WTC11 (cell line): ENCODE data around the gene PGBD5. TPM values are rescaled to one million over a fixed set of nuclear protein-coding genes. Genes with fewer than 3 reads are reported as not detected.

Experiments
- ATAC-seq: fragments of 200-7000 bp; cut with Tn5 transposase; 2 replicates; pipeline ENCODE4 v1.10.0; 2021; ENCODE audit warnings: mild to moderate bottlenecking, moderate library complexity
- CTCF ChIA-PET: fragments of 300-600 bp; sonication (Branson Sonifier 250); formaldehyde crosslinking; loops from one replicate; lab custom pipeline; 2021; ENCODE audit warnings: antibody characterized with exemption; lab: Charles Lee
- POLR2A ChIA-PET: fragments of 350-600 bp; sonication (Branson Sonifier 250); formaldehyde crosslinking; loops from one replicate; lab custom pipeline; 2021; ENCODE audit warnings: antibody characterized with exemption; lab: Charles Lee
- DNase-seq: peaks from one replicate; pipeline ENCODE4 v3.0.0; 2021; ENCODE audit warnings: low spot score
- H3K27ac Mint-ChIP-seq: 2 replicates; pipeline ENCODE4 v1.8.0; 2021; ENCODE audit warnings: mixed read lengths
- H3K27me3 Mint-ChIP-seq: 2 replicates; pipeline ENCODE4 v1.8.0; 2021; ENCODE audit warnings: low read depth, mild to moderate bottlenecking, moderate library complexity, mixed read lengths
- H3K36me3 Mint-ChIP-seq: 2 replicates; pipeline ENCODE4 v1.8.0; 2021; ENCODE audit warnings: mixed read lengths
- H3K4me1 Mint-ChIP-seq: 2 replicates; pipeline ENCODE4 v1.8.0; 2022; ENCODE audit warnings: mixed read lengths
- H3K4me3 Mint-ChIP-seq: 2 replicates; pipeline ENCODE4 v1.8.0; 2021; ENCODE audit warnings: mild to moderate bottlenecking, moderate library complexity, mixed read lengths
- H3K9me3 Mint-ChIP-seq: 2 replicates; pipeline ENCODE4 v1.8.0; 2021; ENCODE audit warnings: mixed read lengths
- CREM ChIP-seq: sonication (generic); formaldehyde crosslinking; IDR thresholded peaks from 2 replicates; pipeline ENCODE4 v1.8.1; 2022; ENCODE audit warnings: mild to moderate bottlenecking, missing genetic modification reagents, moderate library complexity
- ETV6 ChIP-seq: sonication (generic); formaldehyde crosslinking; IDR thresholded peaks from 2 replicates; pipeline ENCODE4 v1.8.1; 2022; ENCODE audit warnings: mild to moderate bottlenecking, missing genetic modification reagents
- FOXK1 ChIP-seq: sonication (generic); formaldehyde crosslinking; IDR thresholded peaks from 2 replicates; pipeline ENCODE4 v1.8.0; 2022; ENCODE audit warnings: mild to moderate bottlenecking, moderate library complexity, missing genetic modification reagents
- FOXP1 ChIP-seq: sonication (generic); formaldehyde crosslinking; IDR thresholded peaks from 2 replicates; pipeline ENCODE4 v1.8.0; 2022; ENCODE audit warnings: missing genetic modification reagents, mild to moderate bottlenecking, moderate library complexity, borderline replicate concordance
- JAZF1 ChIP-seq: fragments of 250-450 bp; sonication (Bioruptor Pico); IDR thresholded peaks from 2 replicates; pipeline ENCODE4 v1.9.0; 2021; ENCODE audit warnings: moderate library complexity, mild to moderate bottlenecking, inconsistent platforms
- MYBL2 ChIP-seq: sonication (generic); formaldehyde crosslinking; IDR thresholded peaks from 2 replicates; pipeline ENCODE4 v1.8.1; 2023; ENCODE audit warnings: mild to moderate bottlenecking, moderate library complexity, missing genetic modification reagents
- NR1H2 ChIP-seq: sonication (generic); formaldehyde crosslinking; IDR thresholded peaks from 2 replicates; pipeline ENCODE4 v1.9.0; 2021; ENCODE audit warnings: mild to moderate bottlenecking, moderate library complexity, missing genetic modification reagents
- PRDM15 ChIP-seq: sonication (generic); formaldehyde crosslinking; IDR thresholded peaks from 2 replicates; pipeline ENCODE4 v1.8.0; 2022; ENCODE audit warnings: missing genetic modification reagents
- PREB ChIP-seq: sonication (generic); formaldehyde crosslinking; IDR thresholded peaks from 2 replicates; pipeline ENCODE4 v1.8.1; 2022; ENCODE audit warnings: mild to moderate bottlenecking, missing genetic modification reagents, moderate library complexity, borderline replicate concordance
- PRRX2 ChIP-seq: fragments of 250-450 bp; sonication (Bioruptor Pico); IDR thresholded peaks from 2 replicates; pipeline ENCODE4 v1.8.0; 2021; ENCODE audit warnings: mild to moderate bottlenecking
- RELA ChIP-seq: sonication (generic); formaldehyde crosslinking; IDR thresholded peaks from 2 replicates; pipeline ENCODE4 v1.8.1; 2022; ENCODE audit warnings: missing genetic modification reagents, mild to moderate bottlenecking, borderline replicate concordance
- TCF7 ChIP-seq: sonication (generic); formaldehyde crosslinking; IDR thresholded peaks from 2 replicates; pipeline ENCODE4 v1.8.0; 2022; ENCODE audit warnings: mild to moderate bottlenecking, low read depth, missing genetic modification reagents, moderate library complexity
- ZNF138 ChIP-seq: sonication (generic); formaldehyde crosslinking; conservative IDR thresholded peaks from 2 replicates; pipeline ENCODE4 v1.8.1; 2022; ENCODE audit warnings: mild to moderate bottlenecking, moderate library complexity, missing genetic modification reagents
- ZNF317 ChIP-seq: sonication (generic); formaldehyde crosslinking; IDR thresholded peaks from 2 replicates; pipeline ENCODE4 v1.8.1; 2023; ENCODE audit warnings: low read depth, mild to moderate bottlenecking, moderate library complexity, missing genetic modification reagents, borderline replicate concordance
- ZNF671 ChIP-seq: fragments of 250-450 bp; sonication (Bioruptor Pico); IDR thresholded peaks from 2 replicates; pipeline ENCODE4 v1.8.0; 2021; ENCODE audit warnings: mild to moderate bottlenecking
- total RNA-seq: library from RNA; stranded (reverse); gene quantifications from 3 replicates; pipeline ENCODE4 v1.2.3, GENCODE V29; 2021
- TF ChIP-seq, protein P1 (sequence below): sonication (generic); formaldehyde crosslinking; IDR thresholded peaks from 2 replicates; pipeline ENCODE4 v1.8.1; 2022; ENCODE audit warnings: low read depth, mild to moderate bottlenecking, moderate library complexity, missing genetic modification reagents, borderline replicate concordance
- TF ChIP-seq, protein P2 (sequence below): sonication (generic); formaldehyde crosslinking; IDR thresholded peaks from 2 replicates; pipeline ENCODE4 v1.8.1; 2022; ENCODE audit warnings: low read depth, missing genetic modification reagents, borderline replicate concordance
- TF ChIP-seq, protein P3 (sequence below): sonication (generic); formaldehyde crosslinking; IDR thresholded peaks from 2 replicates; pipeline ENCODE4 v1.8.0; 2023; ENCODE audit warnings: missing genetic modification reagents
- TF ChIP-seq, protein P4 (sequence below): sonication (generic); formaldehyde crosslinking; IDR thresholded peaks from 2 replicates; pipeline ENCODE4 v1.8.1; 2023; ENCODE audit warnings: mild to moderate bottlenecking, missing genetic modification reagents, borderline replicate concordance

PGBD5 gene
- total RNA-seq, 1 experiment from 2014 or later = 23.8 TPM

GRCh38 chr1:230362949-230363348 is 63.2 kb downstream of the PGBD5 start (continued):
- TF ChIP-seq PRDM15 (CRISPR knock-in tag) (no peak), PREB (CRISPR knock-in tag) (no peak)

DNA sequence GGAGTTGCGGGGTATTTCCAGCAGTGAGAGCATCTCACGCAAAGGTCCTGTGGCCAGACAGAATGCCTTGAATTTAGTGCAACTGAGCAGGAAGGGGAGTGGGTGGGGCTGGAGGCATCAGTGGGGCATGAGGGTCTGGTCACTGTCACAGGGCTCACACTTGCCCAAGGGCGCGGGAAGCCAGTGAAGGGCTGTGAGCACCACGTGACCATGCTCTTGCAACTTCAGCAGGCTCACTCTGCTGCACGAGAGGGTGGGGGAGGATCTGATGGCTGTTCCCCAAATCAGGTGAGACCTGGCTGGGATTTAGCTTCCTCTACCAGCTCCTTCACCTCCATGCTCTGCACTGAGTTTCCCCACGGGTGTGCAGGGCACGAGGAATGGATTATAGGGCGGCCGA is 64.2 kb downstream of the PGBD5 start:
- TF ChIP-seq, protein P1, sequence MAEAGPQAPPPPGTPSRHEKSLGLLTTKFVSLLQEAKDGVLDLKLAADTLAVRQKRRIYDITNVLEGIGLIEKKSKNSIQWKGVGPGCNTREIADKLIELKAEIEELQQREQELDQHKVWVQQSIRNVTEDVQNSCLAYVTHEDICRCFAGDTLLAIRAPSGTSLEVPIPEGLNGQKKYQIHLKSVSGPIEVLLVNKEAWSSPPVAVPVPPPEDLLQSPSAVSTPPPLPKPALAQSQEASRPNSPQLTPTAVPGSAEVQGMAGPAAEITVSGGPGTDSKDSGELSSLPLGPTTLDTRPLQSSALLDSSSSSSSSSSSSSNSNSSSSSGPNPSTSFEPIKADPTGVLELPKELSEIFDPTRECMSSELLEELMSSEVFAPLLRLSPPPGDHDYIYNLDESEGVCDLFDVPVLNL (CRISPR knock-in tag) = no peak
- TF ChIP-seq ZNF138 (no peak), PRRX2 (CRISPR knock-in tag) (no peak), TCF7 (CRISPR knock-in tag) (no peak), MYBL2 (CRISPR knock-in tag) (no peak), RELA (CRISPR knock-in tag) (no peak), JAZF1 (no peak), FOXP1 (CRISPR knock-in tag) (no peak), NR1H2 (no peak), FOXK1 (CRISPR knock-in tag) (no peak), CREM (CRISPR knock-in tag) (no peak), ZNF317 (CRISPR knock-in tag) (no peak), ZNF671 (CRISPR knock-in tag) (no peak), ETV6 (CRISPR knock-in tag) (no peak)
- TF ChIP-seq, protein P2, sequence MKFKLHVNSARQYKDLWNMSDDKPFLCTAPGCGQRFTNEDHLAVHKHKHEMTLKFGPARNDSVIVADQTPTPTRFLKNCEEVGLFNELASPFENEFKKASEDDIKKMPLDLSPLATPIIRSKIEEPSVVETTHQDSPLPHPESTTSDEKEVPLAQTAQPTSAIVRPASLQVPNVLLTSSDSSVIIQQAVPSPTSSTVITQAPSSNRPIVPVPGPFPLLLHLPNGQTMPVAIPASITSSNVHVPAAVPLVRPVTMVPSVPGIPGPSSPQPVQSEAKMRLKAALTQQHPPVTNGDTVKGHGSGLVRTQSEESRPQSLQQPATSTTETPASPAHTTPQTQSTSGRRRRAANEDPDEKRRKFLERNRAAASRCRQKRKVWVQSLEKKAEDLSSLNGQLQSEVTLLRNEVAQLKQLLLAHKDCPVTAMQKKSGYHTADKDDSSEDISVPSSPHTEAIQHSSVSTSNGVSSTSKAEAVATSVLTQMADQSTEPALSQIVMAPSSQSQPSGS = no peak
- TF ChIP-seq, protein P3, sequence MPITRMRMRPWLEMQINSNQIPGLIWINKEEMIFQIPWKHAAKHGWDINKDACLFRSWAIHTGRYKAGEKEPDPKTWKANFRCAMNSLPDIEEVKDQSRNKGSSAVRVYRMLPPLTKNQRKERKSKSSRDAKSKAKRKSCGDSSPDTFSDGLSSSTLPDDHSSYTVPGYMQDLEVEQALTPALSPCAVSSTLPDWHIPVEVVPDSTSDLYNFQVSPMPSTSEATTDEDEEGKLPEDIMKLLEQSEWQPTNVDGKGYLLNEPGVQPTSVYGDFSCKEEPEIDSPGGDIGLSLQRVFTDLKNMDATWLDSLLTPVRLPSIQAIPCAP (CRISPR knock-in tag) = no peak
- TF ChIP-seq, protein P4, sequence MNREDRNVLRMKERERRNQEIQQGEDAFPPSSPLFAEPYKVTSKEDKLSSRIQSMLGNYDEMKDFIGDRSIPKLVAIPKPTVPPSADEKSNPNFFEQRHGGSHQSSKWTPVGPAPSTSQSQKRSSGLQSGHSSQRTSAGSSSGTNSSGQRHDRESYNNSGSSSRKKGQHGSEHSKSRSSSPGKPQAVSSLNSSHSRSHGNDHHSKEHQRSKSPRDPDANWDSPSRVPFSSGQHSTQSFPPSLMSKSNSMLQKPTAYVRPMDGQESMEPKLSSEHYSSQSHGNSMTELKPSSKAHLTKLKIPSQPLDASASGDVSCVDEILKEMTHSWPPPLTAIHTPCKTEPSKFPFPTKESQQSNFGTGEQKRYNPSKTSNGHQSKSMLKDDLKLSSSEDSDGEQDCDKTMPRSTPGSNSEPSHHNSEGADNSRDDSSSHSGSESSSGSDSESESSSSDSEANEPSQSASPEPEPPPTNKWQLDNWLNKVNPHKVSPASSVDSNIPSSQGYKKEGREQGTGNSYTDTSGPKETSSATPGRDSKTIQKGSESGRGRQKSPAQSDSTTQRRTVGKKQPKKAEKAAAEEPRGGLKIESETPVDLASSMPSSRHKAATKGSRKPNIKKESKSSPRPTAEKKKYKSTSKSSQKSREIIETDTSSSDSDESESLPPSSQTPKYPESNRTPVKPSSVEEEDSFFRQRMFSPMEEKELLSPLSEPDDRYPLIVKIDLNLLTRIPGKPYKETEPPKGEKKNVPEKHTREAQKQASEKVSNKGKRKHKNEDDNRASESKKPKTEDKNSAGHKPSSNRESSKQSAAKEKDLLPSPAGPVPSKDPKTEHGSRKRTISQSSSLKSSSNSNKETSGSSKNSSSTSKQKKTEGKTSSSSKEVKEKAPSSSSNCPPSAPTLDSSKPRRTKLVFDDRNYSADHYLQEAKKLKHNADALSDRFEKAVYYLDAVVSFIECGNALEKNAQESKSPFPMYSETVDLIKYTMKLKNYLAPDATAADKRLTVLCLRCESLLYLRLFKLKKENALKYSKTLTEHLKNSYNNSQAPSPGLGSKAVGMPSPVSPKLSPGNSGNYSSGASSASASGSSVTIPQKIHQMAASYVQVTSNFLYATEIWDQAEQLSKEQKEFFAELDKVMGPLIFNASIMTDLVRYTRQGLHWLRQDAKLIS = no peak
- TF ChIP-seq, all 79 proteins: peak for 0
- Mint-ChIP-seq H3K4me3 (no peak overlapping the region), H3K9me3 (0 out of 2 replicates have a peak, but pooled peaks cover 7% of the 10 kb centered on the region), H3K4me1 (peaks cover 18% of the 10 kb centered on the region), H3K27me3 (no peaks in the 10 kb centered on the region), H3K27ac (no peak overlapping the region), H3K36me3 (peaks cover 7% of the 10 kb centered on the region; the same call in 1 of the 2 replicates)
- no peak for ATAC-seq
- ChIA-PET CTCF (no interaction called here), POLR2A (no interaction called here)
- no peak for DNase-seq
